ENCODE results near the gene CREB3L2.

GRCh38 chr7:137916980-137917645 is 84.8 kb downstream of the CREB3L2 start:
- no peak for TF ChIP-seq POLR2A (IDR thresholded peaks at IDR 0.05; ENCODE audit: low read length)
- TF ChIP-seq GATA1 (IDR thresholded peaks at IDR 0.05; ENCODE audit: low read depth, low read length): no peak
